Epithelial cell of esophagus (primary cell): ENCODE data around the gene CD59.
"Not testable (repeated sequence)": the region's sequence is repeated elsewhere in the genome, so short reads cannot be mapped to it uniquely, and the experiment has no call there.

ENCODE experiments used
- DNase-seq: peaks from one replicate; pipeline ENCODE4 v3.0.0; 2010; ENCODE audit warnings: low read depth
- H3K4me3 ChIP-seq: 2 replicates; pipeline ENCODE4 v1.5.1; 2011; ENCODE audit warnings: mild to moderate bottlenecking, low read length, control low read depth
- TF ChIP-seq, protein P1 (sequence below): IDR thresholded peaks from 2 replicates; pipeline ENCODE4 v1.5.1; 2011; ENCODE audit warnings: low read depth, mild to moderate bottlenecking, low read length, control low read depth, inconsistent platforms; ENCODE audit not compliant: insufficient read depth; ENCODE audit errors: missing control alignments

CD59 gene

DNA sequence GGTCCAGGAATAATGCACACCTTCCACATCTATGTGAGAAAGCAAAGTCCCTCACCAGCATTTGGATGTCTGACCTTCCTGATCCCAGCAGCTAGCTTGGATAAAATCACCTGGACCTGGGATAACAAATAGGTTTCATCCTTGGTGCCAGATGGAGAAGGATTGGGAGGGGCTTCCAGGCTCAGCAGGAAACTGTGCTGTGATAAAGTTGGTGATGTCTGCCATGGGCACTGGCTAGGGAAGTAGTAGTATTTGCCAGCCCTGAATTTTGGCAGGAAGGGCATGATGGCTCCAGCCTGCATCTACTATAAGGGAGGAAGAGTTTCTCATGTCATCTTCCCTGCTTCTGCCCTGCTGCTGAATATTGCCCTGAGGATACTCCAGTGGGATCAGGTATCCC lies 73.1 kb downstream of the CD59 start:
- TF ChIP-seq, protein P1, sequence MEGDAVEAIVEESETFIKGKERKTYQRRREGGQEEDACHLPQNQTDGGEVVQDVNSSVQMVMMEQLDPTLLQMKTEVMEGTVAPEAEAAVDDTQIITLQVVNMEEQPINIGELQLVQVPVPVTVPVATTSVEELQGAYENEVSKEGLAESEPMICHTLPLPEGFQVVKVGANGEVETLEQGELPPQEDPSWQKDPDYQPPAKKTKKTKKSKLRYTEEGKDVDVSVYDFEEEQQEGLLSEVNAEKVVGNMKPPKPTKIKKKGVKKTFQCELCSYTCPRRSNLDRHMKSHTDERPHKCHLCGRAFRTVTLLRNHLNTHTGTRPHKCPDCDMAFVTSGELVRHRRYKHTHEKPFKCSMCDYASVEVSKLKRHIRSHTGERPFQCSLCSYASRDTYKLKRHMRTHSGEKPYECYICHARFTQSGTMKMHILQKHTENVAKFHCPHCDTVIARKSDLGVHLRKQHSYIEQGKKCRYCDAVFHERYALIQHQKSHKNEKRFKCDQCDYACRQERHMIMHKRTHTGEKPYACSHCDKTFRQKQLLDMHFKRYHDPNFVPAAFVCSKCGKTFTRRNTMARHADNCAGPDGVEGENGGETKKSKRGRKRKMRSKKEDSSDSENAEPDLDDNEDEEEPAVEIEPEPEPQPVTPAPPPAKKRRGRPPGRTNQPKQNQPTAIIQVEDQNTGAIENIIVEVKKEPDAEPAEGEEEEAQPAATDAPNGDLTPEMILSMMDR, result no peak
- H3K4me3 ChIP-seq, result no peak overlapping the region
- DNase-seq, result no peak

DNA sequence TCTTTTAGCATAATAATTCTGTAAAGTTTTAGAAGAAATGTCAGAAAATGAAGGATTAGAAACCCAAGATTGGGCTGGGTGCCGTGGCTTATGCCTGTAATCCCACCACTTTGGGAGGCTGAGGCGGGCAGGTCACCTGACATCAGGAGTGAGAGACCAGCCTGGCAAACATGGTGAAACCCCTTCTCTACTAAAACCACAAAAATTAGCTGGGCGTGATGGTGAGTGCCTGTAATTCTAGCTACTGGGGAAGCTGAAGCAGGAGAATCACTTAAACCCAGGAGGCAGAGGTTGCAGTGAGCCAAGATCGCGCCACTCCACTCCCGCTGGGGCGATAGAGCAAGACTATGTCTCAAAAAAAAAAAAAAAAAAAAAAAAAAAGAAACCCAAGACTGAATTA lies 74.7 kb downstream of the CD59 start:
- H3K4me3 ChIP-seq, DNase-seq: not testable (repeated sequence)

DNA sequence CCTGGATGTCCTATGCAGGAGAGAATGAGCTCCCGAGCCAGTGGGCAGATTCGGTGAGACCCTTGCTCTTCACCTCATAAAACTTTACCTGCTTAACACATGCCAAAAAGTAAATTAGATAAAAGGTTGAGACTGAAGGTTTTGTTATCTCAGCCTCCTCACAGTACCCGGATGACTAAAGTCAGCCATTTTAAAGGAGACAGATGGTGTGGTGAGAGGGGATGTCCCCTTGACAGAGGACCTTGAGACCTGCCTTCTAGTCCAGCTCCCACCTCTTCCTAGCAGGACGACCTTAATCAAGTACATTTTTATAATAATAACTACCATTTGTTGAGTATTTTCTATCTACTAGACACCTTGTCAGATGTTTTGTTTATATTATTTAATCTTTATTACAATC lies 75.3 kb downstream of the CD59 start:
- H3K4me3 ChIP-seq, result no peak overlapping the region
- DNase-seq, result no peak
- TF ChIP-seq, protein P1, result no peak

DNA sequence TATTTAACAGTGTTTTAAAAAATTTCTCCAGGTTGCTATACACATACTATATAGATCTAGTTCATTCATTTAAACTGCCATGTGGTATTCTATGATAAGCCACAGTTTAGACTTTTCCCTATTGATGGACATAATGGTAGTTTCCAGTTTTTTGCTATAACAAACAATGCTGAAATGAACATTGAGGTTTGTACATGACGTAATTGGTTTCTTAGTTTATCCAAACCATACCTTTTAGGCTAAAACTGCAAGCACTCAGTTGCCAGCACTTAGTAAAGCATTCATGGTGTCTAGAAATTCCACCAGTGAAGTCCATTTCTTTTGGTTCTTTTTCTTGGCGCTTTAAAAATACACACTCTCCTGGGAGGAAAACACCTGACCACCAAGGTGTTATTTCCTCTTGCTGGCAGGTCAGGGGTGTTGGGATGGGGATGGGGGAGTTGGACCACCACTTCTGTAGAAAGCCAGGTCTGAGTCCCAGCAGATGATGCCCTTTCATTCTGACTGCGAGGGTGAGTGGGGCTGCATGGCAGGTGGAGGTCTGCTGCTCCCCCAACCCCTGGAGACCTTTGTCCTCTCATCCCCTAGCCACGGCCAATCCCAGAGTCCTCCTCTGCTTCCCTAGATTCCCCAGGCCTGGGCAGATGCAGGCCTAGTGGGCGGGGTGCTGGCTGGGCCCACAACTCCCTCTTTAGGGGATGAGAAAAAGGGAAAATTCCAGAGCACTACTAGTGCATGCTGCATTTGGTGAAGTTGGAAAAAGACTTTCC lies 76.7 kb downstream of the CD59 start:
- no peak overlapping the region for H3K4me3 ChIP-seq
- TF ChIP-seq, protein P1, result no peak
- no peak for DNase-seq

DNA sequence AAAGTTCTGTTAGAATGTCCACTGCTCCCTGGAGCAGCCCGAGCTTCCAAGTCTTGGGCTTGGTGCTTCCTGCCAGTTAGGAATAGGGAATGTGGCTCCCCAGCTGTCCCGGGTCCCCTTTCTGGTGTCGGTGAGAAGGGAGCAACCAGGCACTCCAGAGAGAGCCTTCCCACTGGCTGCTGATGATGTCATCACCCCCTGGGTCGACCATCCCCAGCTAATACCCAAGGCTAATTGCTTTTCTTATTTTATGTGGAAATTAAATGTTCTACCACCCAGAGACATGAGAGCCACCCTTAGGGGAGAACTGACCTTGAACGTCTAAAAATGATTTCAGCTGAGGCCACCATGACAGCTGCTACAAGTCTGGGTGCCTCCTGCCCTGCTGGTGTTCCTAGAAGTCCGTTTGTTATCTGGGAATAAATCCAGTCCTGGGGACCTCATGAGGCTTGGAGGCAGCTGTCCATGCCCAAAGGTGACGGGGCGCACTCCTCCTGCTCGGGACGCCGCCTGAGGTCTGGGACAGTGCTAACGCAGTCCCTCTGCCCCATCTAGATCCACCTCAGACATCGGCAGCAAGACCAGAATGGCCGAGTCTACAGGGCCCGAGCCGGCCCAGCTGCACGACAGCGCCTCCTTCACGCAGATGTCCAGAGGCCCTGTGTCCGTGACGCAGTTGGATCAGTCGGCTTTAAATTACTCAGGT lies 77.9 kb downstream of the CD59 start:
- no peak overlapping the region for H3K4me3 ChIP-seq
- no peak for DNase-seq
- TF ChIP-seq, protein P1, result no peak

DNA sequence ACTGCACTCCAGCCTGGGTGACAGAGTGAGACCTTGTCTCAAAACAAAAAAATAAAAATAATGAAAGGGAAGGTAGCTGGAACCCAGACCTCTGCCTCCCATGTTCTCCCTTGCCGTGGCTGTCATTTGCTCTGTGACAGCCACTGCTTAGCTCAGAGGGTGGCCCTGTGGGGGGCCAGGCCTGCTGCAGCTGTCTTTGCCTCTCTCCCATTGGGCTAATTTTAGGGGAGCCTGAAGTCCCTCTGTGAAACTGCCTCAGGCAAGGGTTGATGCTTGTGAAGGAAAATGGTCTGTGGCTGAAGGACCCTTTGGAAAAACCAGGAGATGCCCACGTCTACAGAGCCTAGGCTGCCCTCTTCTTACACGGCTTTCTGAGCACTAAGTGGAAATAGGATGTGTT lies 78.5 kb downstream of the CD59 start:
- DNase-seq, result no peak
- H3K4me3 ChIP-seq, result no peak overlapping the region
- TF ChIP-seq, protein P1, result no peak

DNA sequence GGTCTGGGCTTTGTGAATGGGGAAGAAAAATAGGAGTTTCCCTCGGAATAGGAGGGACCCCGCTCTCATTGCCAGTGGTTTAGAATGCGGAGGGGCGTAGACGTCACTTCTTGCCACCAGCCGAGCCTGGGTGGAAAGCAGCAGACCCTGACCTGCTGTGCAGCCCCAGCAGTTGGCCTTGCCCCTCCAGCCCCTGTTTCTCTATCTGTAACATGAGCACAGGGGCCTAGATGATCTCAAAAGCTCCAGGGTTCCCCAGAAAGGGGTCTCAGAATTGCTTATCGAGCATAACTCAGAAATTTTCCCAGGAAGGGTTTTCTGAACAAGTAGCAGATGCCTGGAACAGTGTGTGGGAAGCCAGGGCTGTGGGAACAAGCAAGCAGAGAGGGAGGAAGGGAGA lies 79.5 kb downstream of the CD59 start:
- no peak for DNase-seq
- TF ChIP-seq, protein P1, result no peak

More for the DNA sequence above, 79.5 kb downstream of the CD59 start:
- no peak overlapping the region for H3K4me3 ChIP-seq
